NB4 (cell line): ENCODE results near the gene HOXA5.

Experiments used
- CTCF ChIP-seq: IDR thresholded peaks from one replicate; pipeline ENCODE4 v1.5.1; 2012; ENCODE audit warnings: low read depth, low read length
- MYC ChIP-seq: IDR thresholded peaks from 2 replicates; pipeline ENCODE4 v1.6.1; 2011; ENCODE audit warnings: low read depth, low read length
- POLR2A ChIP-seq: IDR thresholded peaks from 2 replicates; pipeline ENCODE4 v1.6.1; 2011; ENCODE audit warnings: mild to moderate bottlenecking; ENCODE audit not compliant: insufficient read length; ENCODE audit errors: extremely low read depth
- TF ChIP-seq, protein P1 (sequence below): IDR thresholded peaks from 2 replicates; pipeline ENCODE4 v1.6.1; 2011; ENCODE audit warnings: low read depth, low read length

GRCh38 chr7:27138985-27139333 lies 4.5 kb downstream of the HOXA5 start:
- no peak for TF ChIP-seq POLR2A
- no peak for TF ChIP-seq MYC
- TF ChIP-seq CTCF: no peak
- TF ChIP-seq, protein P1, sequence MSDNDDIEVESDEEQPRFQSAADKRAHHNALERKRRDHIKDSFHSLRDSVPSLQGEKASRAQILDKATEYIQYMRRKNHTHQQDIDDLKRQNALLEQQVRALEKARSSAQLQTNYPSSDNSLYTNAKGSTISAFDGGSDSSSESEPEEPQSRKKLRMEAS: no peak
